Globus pallidus (tissue), 1 donor: ENCODE results near the gene RAB19.
A peak's percentile ranks its signal among the peaks of the same experiment; 100 is the strongest.

Source experiments
- DNase-seq: peaks from one replicate; pipeline ENCODE4 v3.0.0-alpha.2; 2015; ENCODE audit warnings: low spot score

The RAB19 gene

DNA sequence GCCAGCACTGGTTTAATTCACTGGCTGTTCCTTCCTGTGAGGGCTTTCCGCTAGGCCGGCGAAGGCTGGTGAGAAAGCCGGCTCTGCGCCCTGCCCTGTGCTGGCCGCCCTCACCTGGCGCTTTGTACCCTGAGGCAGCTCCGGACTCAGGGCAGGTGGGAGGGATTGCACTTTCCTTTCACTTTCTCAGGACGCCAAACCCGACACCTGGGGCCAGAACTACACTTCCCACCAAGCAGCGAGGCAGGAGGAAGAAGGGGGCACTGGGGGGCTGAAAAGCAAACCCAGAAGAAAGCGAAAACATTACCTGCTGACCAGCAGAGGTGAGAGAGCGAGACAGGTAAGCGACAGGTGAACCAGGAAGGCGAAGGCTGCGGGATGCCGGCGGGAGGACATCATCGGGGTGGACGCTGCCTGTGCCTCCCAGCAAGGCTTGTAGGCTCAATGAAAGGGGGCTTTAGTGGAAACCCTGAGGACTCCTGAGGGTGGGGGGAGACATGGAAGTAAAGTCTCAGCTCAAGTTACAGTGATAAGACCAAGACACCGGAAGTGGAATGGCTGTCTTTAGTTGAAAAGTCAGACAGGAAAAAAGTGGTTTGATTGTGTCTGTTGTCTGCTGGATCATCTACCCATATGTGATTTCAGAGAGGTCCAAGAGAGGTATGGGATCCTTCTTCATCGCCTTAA, at the start of gene RAB19:
TSS of gene RAB19 (plus strand) at position 181 of the 687 bp plus-strand sequence. CDS start 3,589 bp downstream, outside the sequence.
- DNase-seq: no peak

GRCh38 chr7:140358024-140358411, 45.8 kb upstream of the RAB19 start:
- DNase-seq: no peak

- no peak for DNase-seq
Measured at GRCh38 chr7:140358412-140359051, 45.3 kb upstream of the RAB19 start.

DNA sequence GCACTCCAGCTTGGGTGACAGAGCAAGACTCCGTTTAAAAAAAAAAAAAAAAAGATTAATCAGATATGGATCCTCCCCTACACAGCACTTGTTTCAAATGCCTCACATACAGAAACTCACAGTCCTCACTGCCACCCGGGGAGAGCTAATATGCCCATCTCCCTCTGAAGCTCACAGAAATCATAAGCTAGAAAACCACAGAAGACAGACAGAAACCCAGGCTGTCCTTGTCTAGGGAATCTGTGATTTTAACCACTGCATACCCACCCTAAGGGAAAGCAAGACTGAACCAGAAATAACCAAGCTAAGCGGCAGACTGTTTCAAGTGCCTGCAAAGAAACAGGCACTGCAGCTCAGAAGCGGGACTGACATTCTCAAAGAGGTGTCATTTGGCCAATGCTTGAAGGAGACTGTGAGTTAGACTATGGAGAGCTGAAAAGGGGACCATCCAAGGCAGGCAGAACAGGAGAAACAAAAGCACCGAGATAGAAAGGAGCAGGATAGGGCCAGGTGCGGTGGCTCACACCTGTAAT, 43.1 kb upstream of the RAB19 start:
- DNase-seq: no peak

DNA sequence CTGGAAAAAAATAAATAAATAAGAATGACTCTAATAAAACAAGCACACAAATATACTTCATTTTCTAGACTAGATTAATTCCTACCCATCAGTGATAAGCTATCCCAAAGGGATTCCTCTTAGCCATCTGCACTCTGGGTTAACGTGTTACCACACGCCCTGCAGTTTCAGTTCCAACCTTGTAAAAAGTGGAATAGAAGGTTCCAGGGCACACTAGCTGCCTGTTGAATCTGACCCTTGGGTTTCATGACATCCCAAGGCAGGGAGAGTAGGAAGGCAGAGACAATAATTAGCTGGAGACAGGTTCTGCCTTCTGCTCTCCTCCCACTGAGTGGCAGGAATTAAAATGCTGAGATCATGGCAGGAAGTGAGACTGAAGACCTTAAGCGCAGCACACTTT, 39.0 kb upstream of the RAB19 start:
- no peak for DNase-seq

- DNase-seq: no peak
Measured at GRCh38 chr7:140367528-140367927, 36.3 kb upstream of the RAB19 start.

GRCh38 chr7:140369294-140369693, 34.6 kb upstream of the RAB19 start:
- DNase-seq: no peak

- DNase-seq: no peak
Measured at GRCh38 chr7:140375323-140375722, 28.5 kb upstream of the RAB19 start.

DNA sequence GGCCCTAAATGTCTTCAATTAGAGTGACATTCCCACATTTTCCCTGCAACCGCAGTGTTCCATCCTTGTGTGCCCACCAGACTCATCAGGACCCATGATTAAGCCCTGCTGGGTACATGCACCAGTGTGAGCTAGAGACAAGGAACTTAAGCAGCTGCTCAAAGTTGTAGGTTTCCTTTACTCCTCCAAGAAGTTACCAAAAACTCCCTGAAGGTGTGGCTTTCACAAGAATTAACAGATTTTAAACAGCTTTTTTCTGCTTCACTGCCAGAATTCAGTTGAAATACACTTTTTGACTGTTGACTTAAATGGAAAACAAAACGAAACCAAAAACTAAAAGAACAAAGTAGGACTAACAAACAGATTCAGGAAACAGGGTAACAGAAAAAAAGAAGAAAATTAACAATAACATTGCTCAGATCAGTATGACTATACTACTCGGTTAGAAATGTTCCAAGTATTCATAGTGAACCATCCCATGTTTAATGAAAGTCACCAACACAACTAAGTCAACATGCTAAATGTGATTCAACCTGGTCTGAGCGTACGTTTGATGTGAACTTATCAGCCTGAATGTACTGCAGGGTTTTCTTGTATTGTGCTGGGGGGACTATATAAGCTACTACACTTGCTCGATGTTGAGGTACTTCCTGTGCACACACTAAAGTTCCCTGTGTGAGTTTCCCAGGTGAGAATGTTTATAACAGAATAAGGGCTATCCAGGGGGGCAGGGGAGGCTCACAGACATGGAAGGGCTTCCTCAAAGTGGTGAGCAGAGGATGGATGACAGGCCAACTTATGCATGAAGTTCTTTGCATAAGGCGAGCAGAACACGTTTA, 27.7 kb upstream of the RAB19 start:
- no peak for DNase-seq

- no peak for DNase-seq
Measured at GRCh38 chr7:140383954-140384713, 19.7 kb upstream of the RAB19 start.

GRCh38 chr7:140384894-140385545, 18.8 kb upstream of the RAB19 start:
- no peak for DNase-seq

DNA sequence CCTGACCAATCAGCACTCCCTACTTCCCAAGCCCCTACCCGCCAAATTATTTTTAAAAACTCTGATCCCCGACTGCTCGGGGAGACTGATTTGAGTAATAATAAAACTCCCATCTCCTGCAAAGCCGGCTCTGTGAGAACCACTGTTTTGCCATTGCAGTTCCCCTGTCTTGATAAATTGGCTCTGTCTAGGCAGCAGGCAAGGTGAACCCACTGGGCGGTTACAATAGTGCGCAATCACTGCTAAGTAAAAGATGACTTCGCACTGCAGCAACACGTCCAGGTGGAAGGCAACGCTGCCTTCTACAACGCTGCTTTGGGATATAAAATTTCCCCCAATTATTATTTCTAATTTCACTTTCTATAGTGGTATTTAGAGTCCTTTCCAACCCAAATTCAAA, 14.4 kb upstream of the RAB19 start:
- DNase-seq: no peak

DNA sequence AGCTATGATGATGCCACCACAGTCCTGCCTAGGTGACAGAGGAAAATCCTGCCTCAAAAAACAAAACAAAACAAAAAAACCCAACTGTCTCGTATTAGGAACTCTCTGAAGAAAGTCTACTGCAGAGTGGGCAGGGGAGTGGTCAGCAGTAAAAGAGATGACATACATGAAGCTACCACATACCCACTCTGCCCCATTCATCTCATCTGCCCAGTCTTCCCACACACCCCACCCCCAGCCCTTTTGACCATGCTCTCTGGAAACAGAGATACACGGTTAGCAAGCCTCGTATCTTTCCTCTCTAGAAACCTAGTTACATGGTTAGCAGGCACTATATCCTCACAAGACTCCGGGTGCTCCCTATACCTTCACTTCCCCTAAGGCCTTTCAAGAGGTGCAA, 13.8 kb upstream of the RAB19 start:
- no peak for DNase-seq

DNA sequence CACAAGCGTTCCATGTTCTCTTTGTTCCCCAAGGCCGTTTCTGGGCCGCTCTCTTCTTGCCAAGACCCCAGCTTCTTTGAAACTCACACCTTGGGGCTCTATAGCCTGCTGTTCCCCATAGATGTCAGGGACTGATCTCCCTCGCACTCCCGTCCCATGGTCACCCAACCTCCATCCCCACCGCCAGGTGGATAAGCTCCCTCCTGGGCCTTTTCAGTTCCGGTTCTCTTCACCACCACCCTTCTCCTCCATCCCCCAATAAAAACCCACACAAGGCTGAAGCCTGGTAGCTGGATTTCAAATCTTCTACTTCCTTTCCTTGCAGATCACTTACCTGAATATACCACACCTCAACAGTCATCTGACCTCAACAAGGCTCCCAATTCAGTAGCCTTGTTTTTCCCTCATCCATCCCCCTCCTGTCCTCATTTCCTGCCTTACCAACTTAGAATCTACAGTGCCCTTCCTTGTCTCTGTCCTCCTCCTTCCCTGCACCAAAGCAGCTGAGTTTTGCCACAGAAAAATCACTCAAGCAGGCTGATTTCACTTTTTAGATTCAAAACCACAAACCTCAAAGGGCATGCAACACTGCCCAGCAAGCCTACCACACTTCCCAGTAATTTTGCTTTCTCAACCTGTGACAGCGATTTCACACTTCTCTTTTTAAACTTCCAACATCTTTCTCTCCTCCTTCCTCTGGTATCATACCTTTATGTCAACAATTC, 13.2 kb upstream of the RAB19 start:
- peak; percentile 16 for DNase-seq

GRCh38 chr7:140391634-140392033, 12.2 kb upstream of the RAB19 start:
- no peak for DNase-seq

GRCh38 chr7:140393756-140394306, 10.0 kb upstream of the RAB19 start:
- no peak for DNase-seq

DNA sequence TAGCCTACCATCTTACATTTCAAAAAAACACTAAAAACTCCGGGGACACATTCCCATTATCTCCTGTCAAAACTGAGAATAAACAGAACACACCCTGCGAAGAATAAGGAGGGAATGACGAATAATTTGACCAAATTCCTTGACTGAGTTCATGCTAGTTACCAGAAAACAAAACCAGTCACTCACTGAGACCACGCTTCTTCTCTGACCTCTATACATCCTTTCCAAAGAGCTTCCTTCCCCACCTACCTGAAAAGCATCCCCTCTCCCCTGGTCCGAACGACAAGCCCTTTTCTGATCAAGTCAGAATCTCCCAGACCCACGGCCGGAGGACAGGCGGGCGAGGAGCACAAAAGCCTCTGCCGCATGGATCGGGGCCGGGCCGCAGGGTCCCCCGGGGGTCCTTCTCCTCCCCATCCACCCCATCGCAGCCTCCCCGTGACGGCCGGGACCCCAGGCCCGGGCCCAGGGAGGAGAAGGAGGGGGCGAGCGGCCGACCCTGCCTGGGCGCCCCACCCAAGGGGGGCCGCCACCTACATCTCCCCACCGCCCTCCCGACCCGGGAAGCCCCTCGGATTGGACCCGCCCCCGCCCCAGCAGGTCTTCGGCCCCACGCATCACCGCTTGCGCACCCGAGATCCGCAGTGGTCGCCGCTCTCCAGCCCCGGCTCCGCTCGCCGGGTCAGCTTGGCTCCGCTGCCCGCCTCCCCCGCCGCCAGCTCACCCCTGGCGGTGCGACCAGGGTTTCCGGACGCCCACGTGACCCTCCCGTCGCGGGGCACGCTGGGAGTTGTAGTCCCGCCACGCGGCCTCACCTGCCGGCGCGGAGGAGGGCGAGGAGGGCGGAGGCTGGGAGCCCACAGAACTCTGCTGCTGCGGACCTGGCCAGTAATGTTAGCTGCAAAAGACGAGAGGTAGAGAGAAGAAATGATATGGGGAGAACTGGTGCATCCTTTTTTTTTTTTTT, 5.8 kb upstream of the RAB19 start, which contains the start of gene SLC37A3:
TSS of gene SLC37A3 (minus strand) at position 747 of the 967 bp plus-strand sequence. CDS start 16,004 bp downstream, outside the sequence.
- DNase-seq: peak; percentile 72

- no peak for DNase-seq
Measured at GRCh38 chr7:140398821-140399220, 5.0 kb upstream of the RAB19 start.

- no peak for DNase-seq
Measured at GRCh38 chr7:140400381-140400780, 3.5 kb upstream of the RAB19 start.
